HEK293T (cell line): ENCODE measurements around the gene RUNX3.

ENCODE experiments used
- ELF4 ChIP-seq: fragments of 450-650 bp; IDR thresholded peaks from 2 replicates; pipeline ENCODE4 v1.6.1; 2017; ENCODE audit warnings: antibody characterized with exemption
- PKNOX1 ChIP-seq: fragments of 450-650 bp; IDR thresholded peaks from 2 replicates; pipeline ENCODE4 v1.6.1; 2016
- SP1 ChIP-seq: fragments of 450-650 bp; IDR thresholded peaks from 2 replicates; pipeline ENCODE4 v1.6.1; 2017
- SUZ12 ChIP-seq: fragments of 450-650 bp; IDR thresholded peaks from 2 replicates; pipeline ENCODE4 v1.6.1; 2016; ENCODE audit warnings: mild to moderate bottlenecking

GRCh38 chr1:24919791-24920532, 10.1 kb downstream of the RUNX3 start:
- no peak for TF ChIP-seq SUZ12
- TF ChIP-seq SP1 = no peak
- no peak for TF ChIP-seq PKNOX1
- no peak for TF ChIP-seq ELF4
